GM12801 (cell line): ENCODE measurements around the gene MOSPD3.

Source experiments
- CTCF ChIP-seq: IDR thresholded peaks from one replicate; pipeline ENCODE4 v1.5.1; 2011; ENCODE audit warnings: control low read depth; ENCODE audit not compliant: insufficient read length; ENCODE audit errors: extremely low read depth

Gene MOSPD3

GRCh38 chr7:100584054-100584682 is 28.2 kb upstream of the MOSPD3 start:
- TF ChIP-seq CTCF, result no peak

GRCh38 chr7:100584683-100585510 is 27.4 kb upstream of the MOSPD3 start:
- TF ChIP-seq CTCF, result no peak

GRCh38 chr7:100585511-100586265 is 26.7 kb upstream of the MOSPD3 start, which contains the start of gene LRCH4:
LRCH4 (minus strand) TSS chr7:100586129; CDS start chr7:100586100, 29 bp downstream.
- no peak for TF ChIP-seq CTCF

GRCh38 chr7:100586266-100587025 is 25.9 kb upstream of the MOSPD3 start, which contains the start of gene FBXO24:
FBXO24 (plus strand) TSS chr7:100586328; CDS start chr7:100586626, 298 bp downstream.
- TF ChIP-seq CTCF, result no peak

GRCh38 chr7:100588438-100588837 is 23.9 kb upstream of the MOSPD3 start:
- no peak for TF ChIP-seq CTCF

- no peak for TF ChIP-seq CTCF
Observed at GRCh38 chr7:100589341-100589947, 22.9 kb upstream of the MOSPD3 start.
